DOHH2 (cell line): Measurements from ENCODE around the gene DENND5B.

Experiments
- CTCF ChIP-seq: fragments of 200-600 bp; sonication (generic); IDR thresholded peaks from one replicate; pipeline ENCODE4 v1.5.1; 2014; ENCODE audit warnings: antibody characterized with exemption, mild to moderate bottlenecking, low read depth, low read length; ENCODE audit not compliant: poor library complexity, severe bottlenecking
- EZH2phosphoT487 ChIP-seq: fragments of 200-600 bp; sonication (generic); IDR thresholded peaks from 2 replicates; pipeline ENCODE4 v1.6.1; 2017; ENCODE audit warnings: borderline replicate concordance, mild to moderate bottlenecking, antibody characterized with exemption, low read length, moderate library complexity, mixed read lengths

DNA sequence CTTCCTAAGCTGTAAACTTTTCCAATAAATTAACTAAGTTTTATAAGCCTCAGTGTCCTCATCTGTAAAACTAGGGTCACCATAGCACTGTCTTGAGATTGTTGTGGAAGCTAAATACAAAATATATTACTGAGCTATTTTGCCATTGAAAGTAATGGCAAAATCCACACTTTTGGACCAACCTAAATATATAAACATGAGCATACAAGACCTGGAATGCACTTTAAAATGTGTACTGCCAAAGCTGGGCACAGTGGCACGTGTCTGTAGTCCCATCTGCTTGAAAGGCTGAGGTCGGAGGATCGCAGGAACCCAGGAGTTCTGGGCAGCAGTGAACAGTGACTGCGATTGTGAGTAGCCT is 235.2 kb downstream of the DENND5B start:
- TF ChIP-seq CTCF (no peak), EZH2phosphoT487 (no peak)
